ENCODE data around the gene ADGB.

ADGB gene

DNA sequence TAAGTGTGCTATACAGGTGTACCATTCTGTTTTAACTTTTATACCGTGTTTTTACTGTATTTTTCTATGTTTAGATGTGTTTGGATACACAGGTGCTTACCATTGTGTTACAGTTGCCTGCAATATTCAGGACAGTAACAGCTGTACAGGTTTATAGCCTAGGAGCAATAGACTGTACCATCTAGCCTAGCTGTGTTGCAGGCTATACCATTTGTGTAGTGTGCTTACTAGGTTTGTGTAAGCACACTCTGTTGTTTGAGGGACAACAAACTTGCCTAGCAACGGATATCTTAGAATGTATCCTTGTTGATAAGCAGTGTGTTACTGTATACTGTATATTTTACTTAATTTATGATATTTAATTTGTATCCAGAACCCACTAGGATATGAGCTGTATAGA, 35.2 kb downstream of the ADGB start:
- no peak for DNase-seq (ENCODE audit: low read depth, low spot score)

DNA sequence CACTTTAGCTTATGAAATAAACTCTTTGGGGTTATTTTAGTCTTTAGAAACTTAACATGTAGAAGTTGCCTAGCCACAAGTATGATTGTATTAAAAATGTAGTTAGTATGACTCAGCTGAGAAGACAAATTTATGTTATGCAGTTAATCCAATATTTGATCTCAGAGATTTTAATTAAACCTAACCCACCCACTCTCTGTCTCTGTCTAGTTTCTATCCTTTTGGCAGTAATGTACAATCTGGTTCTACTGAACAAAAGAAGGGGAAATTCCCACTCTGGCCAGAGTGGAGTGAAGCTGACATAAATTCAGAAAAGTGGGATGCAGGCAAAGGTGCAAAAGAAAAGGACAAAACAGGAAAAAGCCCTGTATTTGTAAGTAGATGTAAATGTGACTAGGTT, 36.4 kb downstream of the ADGB start:
- DNase-seq (ENCODE audit: low read depth, low spot score) = no peak

GRCh38 chr6:146636481-146636880, 37.7 kb downstream of the ADGB start:
- no peak for DNase-seq (ENCODE audit: low read depth, low spot score)

- DNase-seq (ENCODE audit: low read depth, low spot score) = no peak
These were observed 44.1 kb downstream of the ADGB start for GRCh38 chr6:146642921-146643320.

DNA sequence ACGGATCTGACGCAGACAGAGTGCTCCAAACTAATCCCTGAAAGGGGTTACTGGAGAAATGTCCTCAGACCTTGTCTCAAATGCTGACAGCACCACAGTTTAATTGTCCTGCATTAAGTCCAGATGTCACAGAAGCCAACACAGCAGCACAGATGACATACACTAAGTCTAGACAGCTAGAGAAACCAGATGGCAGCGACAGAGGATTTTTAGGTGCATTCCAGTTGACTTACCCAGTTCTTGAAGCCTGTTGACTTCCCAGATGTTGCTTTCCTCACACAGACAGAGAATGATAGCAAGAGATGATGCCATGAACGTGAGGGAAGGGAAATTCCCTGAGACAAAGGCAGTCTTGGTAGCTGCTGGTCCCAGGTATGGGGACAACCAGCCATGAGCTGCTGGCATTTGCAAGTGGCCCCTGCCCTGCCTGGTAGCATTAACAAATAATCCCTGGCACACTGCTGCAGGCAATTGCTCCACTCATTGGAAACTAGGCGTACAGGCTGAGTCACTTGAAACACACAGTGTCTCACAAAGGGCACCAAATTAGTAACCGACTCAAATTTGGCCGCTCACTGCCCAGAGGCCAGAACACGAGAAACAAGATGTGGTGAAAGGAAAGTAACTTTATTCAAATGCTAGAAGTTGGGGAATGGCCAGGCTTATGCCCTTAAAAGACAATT, 52.2 kb downstream of the ADGB start:
- no peak for DNase-seq (ENCODE audit: low read depth, low spot score)

DNA sequence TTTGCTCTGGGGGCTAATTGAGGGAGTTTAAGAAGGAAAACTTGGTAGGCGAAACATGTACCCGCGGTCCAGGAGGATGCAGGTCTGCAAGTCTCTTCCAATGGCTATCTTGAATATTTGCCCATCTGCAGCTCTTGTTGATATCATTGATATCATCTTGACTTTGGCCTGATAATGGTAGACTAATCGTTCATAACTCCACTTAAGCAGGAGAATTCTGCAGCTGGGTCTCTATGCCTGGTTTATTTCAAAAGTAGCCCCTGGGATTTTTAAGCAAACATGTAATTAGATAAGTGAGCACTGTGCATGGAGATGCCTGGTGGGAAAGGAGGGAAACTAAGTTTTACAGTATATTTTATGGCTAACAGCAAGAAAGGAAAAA, 52.7 kb downstream of the ADGB start:
- DNase-seq (ENCODE audit: low read depth, low spot score) = no peak

DNA sequence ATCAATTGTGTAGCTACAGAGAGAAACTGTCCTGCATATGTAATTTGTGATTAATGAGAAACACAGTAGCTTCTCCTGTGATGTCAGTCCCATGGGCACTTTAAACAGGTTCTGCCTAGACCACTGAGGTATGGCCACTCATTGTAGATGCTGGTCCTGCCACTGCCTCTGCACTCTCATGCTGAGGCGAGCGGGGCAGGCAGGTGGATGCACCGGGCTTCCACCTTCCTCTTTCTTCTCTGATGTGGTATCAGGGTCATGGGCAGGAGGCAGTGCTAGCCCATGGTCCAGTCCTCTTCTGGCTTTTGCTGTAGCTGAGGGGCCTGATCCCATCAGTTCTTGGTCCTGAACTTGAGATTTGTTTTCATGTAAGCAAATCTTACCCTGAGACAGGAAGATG, 58.7 kb downstream of the ADGB start:
- DNase-seq (ENCODE audit: low read depth, low spot score) = no peak

DNA sequence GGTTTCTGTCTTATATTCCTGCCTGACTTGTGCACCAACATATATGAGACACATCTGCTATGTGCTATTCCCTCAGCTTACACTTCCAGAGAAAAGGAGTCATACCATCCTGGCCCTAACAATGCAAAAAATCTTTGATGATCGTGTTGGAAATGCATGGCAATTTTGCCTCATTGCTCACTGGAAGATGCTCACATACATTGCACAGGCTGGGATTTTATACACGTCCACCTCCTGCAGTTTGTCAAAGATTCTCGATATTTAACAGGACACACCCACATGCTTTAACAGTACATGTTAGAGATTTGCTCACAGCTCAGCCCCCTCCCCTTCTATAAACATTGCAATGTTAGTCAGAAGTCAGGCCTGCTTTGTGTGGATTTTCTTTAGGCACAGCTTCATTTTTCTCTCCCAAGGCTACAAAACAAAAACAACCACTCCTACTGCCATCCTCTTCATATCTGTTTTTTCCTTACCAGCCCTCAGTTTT, 66.1 kb downstream of the ADGB start:
- DNase-seq (ENCODE audit: low read depth, low spot score) = no peak

DNA sequence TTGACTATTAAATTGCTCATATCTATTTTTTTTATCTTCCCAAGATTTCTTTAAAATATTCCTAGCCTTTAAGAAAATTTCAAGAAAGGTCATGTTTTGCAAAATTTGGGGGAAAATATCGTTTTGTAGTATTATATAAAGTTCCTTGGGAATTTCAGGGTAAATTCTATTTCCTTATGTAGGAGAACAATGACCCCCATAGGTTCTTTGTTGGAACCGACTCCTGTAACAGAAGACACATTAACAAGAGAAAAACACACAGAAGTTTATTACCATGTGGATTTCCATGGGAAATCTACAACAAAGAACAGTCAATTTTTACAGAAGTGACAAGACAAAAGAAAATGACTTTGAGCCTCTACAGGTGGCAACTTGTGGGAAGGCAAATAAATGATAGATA, 68.1 kb downstream of the ADGB start:
- DNase-seq (ENCODE audit: low read depth, low spot score) = no peak

DNA sequence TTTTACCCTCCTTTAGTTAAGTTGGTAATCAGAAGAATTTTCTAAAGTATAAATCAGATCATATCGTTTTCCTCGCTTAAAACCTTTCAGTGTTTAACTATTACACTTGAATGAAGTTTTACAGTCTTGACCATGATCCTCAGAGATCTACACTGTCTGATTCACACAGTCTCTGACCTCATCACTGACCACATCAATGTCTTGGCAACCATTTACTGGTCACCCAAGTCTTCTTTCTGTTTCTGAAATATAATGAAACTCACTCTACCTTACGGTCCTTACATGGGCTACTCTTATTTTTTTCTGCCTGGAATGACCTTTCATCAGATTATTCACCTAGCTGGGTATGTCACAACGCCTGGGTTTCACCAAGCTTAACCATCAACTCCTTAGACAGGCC, 71.4 kb downstream of the ADGB start:
- DNase-seq (ENCODE audit: low read depth, low spot score) = no peak

DNA sequence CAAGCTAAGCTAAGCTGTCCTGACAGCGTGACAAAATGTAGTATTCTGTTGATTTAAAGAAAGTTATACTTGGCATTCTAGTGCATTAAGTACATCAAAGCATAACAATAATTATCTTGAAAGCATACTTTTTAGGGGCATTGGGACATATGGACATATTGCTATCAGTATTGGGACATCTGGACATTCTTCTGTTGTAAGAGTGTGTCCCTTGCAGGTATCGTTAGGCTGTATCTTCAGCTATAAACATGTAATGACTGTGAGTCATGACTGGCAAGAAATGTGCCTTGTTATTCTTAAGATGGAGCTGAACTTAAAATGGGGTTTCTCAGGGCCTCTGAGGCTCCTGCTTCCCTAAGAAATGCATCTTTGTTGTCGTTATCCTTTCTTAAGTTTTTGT, 74.3 kb downstream of the ADGB start:
- DNase-seq (ENCODE audit: low read depth, low spot score) = no peak

- no peak for DNase-seq (ENCODE audit: low read depth, low spot score)
These were observed 80.6 kb downstream of the ADGB start for GRCh38 chr6:146679386-146679785.

- DNase-seq (ENCODE audit: low read depth, low spot score) = no peak
These were observed 84.1 kb downstream of the ADGB start for GRCh38 chr6:146682919-146683318.

DNA sequence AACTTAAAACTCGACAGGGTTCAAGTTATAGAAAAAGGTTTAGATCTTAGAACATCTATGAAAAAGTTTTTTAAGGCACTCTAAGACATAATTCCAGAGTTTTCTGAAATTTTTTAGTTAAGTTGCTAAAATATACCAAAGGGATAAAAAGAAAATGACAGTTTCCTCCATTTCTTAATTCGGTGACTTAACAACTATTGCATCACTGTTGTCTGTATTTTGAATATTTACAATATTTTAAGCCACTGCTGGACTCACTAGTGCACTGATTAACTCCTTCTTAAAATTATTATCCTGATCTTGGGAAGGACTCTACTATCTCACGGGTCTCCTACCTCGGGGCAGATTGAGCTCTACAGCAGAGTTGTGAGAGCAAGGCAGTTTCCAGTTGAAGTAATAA, 91.0 kb downstream of the ADGB start:
- no peak for DNase-seq (ENCODE audit: low read depth, low spot score)

DNA sequence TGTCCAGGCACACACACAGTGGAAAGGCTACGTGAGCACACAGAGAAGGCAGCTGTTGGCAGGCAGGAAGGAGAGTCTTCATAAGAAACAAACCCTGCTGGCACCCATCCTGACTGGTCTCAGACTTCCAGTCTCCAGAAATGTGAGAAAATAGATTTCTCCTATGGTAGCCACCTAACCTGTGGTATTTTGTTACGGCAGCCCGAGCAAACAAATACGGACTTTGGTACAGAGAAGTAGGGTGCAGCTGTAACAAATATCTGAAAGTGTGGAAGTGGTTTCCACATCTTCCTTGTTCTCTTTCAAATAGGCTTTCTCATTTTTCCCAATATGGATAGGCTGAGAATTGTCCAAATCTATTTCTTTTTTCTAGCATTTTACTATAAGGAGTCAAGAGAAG, 94.6 kb downstream of the ADGB start:
- no peak for DNase-seq (ENCODE audit: low read depth, low spot score)

- no peak for DNase-seq (ENCODE audit: low read depth, low spot score)
These were observed 99.1 kb downstream of the ADGB start for GRCh38 chr6:146697921-146698320.

GRCh38 chr6:146700078-146700686, 101.4 kb downstream of the ADGB start:
- DNase-seq (ENCODE audit: low read depth, low spot score) = peak; percentile 38

DNA sequence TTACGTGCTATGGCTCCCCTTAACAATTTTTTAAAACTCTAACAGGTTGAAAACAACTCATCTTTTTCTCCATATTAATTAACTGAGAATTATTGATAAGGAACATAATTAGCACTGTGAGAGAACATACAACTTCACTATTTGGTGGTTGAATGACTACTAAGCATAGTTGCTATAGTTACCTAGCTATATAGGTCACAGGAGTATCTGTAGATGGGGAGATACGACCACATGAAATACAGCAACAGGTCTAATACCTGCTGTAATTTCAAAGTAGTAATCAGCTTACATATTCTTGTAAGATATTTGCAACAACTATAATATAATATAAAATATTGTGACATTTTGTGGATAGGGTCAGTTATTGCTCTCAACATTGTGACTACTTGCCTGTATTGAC, 102.9 kb downstream of the ADGB start:
- DNase-seq (ENCODE audit: low read depth, low spot score) = no peak

DNA sequence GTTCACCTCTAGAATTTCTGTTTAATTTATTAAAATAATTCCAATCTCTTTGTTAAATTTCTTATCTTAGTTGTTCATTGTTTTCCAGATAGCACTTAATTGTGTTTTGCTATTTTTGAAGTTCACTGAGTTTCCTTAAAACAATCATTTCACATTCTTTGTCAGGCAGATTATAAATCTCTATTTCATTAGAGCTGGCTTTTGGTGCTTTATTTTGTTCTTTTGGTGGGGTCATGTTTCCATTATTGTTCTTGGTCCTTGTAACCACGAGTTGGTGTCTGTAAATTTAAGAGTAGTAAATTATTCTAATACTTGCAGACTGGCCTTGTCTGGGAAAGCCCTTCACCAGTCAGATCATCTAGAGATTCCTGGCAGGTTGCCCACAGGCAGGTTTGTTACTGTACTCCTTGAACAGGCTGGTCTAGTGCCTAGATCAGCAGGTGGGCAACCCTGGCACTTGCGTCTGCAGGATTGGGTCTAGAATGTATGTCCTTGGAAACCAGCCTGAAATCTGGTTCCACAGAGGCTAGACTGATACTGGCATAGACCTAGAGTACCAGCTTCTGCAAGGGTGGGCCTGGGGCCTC, 110.4 kb downstream of the ADGB start:
- no peak for DNase-seq (ENCODE audit: low read depth, low spot score)

DNA sequence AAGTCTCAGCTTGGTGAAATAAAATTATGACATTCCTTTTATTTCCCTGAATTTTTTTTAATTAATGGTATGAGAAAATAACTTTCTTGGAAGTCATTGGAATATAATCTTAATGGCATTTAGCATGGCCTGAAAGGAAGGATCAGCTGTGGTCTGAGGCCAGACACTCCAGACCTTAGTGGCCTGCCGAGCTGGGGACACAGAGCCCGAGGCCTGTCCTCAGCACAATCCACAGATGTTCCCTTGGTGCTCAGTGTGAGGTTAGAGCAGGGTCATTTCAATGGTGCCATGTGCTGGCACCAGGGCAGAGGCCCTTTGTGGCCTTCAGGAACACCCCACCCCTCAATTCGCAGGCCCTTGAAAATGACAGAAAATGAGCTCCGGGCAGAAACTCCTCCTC, 120.6 kb downstream of the ADGB start:
- no peak for DNase-seq (ENCODE audit: low read depth, low spot score)

GRCh38 chr6:146739696-146740095, 140.9 kb downstream of the ADGB start:
- no peak for DNase-seq (ENCODE audit: low read depth, low spot score)

DNA sequence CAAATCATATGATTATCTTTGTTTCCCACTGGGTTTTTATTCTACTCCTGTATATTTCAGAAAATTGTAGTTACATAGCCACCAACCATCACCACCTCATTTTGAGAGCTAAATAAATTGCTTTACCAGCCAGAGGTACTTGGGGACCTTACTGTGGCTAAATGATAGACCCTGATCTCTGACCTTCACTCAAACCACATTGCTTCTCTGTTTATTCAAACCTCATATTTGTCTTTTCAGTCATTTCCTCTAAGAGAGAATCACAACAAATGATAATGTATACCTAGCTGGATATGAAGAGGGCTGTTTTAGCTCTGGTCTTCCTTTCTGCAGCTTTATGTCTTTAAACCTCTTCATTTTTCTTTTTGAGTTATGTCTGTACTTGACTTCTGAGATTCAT, 142.8 kb downstream of the ADGB start:
- DNase-seq (ENCODE audit: low read depth, low spot score) = no peak

- no peak for DNase-seq (ENCODE audit: low read depth, low spot score)
These were observed 154.5 kb downstream of the ADGB start for GRCh38 chr6:146753306-146753705.
